NCI-H187 (cell line): Measurements from ENCODE around the gene ANKRD39.
"Not testable (repeated sequence)": the region's sequence is repeated elsewhere in the genome, so short reads cannot be mapped to it uniquely, and the experiment has no call there.

Source experiments
- DNase-seq, 2 experiments: peaks; one replicate each; lab custom pipeline; 2025; lab: John Stamatoyannopoulos, UW

Gene ANKRD39

GRCh38 chr2:96857667-96858372 lies at the start of gene ANKRD39:
ANKRD39 (minus strand) TSS chr2:96858016; CDS start chr2:96857987, 29 bp downstream.
- peak; percentile 96 to 97 for DNase-seq

- no peak for DNase-seq
These were observed 48.9 kb upstream of the ANKRD39 start for GRCh38 chr2:96906729-96907114.

GRCh38 chr2:96903815-96904214 lies 46.0 kb upstream of the ANKRD39 start:
- no peak for DNase-seq

- DNase-seq, result no peak
These were observed 45.5 kb upstream of the ANKRD39 start for GRCh38 chr2:96903318-96903717.

- DNase-seq, result no peak
These were observed 42.4 kb upstream of the ANKRD39 start for GRCh38 chr2:96900237-96900636.

GRCh38 chr2:96899413-96899741 lies 41.6 kb upstream of the ANKRD39 start:
- no peak for DNase-seq

- DNase-seq, result no peak
These were observed 41.0 kb upstream of the ANKRD39 start for GRCh38 chr2:96898641-96899412.

GRCh38 chr2:96898135-96898505 lies 40.3 kb upstream of the ANKRD39 start:
- DNase-seq, result no peak

GRCh38 chr2:96897491-96898134 lies 39.8 kb upstream of the ANKRD39 start:
- DNase-seq, result no peak

GRCh38 chr2:96895746-96896651 lies 38.2 kb upstream of the ANKRD39 start:
- peak; percentile 27 to 54 for DNase-seq

- no peak for DNase-seq
These were observed 37.4 kb upstream of the ANKRD39 start for GRCh38 chr2:96895032-96895745.

GRCh38 chr2:96894151-96894531 lies 36.3 kb upstream of the ANKRD39 start:
- DNase-seq, result no peak

- DNase-seq, result no peak
These were observed 35.7 kb upstream of the ANKRD39 start for GRCh38 chr2:96893289-96894150.

GRCh38 chr2:96891591-96892333 lies 33.9 kb upstream of the ANKRD39 start:
- DNase-seq, result no peak

- no peak for DNase-seq
These were observed 33.0 kb upstream of the ANKRD39 start for GRCh38 chr2:96890726-96891385.

- no peak for DNase-seq
These were observed 32.4 kb upstream of the ANKRD39 start for GRCh38 chr2:96890252-96890651.

GRCh38 chr2:96889502-96889901 lies 31.7 kb upstream of the ANKRD39 start:
- DNase-seq, result not testable (repeated sequence)

- no peak for DNase-seq
These were observed 30.5 kb upstream of the ANKRD39 start for GRCh38 chr2:96888072-96889011.
